CD14-positive monocyte (primary cell): Measurements from ENCODE around the gene OR10H2. TPM values are rescaled to one million over a fixed set of nuclear protein-coding genes. Genes with fewer than 3 reads are reported as not detected.

Experiments
- DNase-seq, 3 donors: peaks; one replicate each; pipeline ENCODE4 v3.0.0-alpha.2; 2011 to 2022
- H2AFZ ChIP-seq: 2 replicates; pipeline ENCODE4 v1.6.0; 2012; ENCODE audit warnings: mild to moderate bottlenecking, low read depth, low read length, inconsistent platforms; ENCODE audit not compliant: insufficient read depth, poor library complexity, severe bottlenecking
- H3K27ac ChIP-seq, 2 donors: 1 replicate in 1 of 2; 2 replicates in 1 of 2; pipeline ENCODE4 v1.5.1; 2012 to 2013; ENCODE audit warnings: low read length in 2 of 2, control low read depth in 1 of 2, inconsistent platforms in 1 of 2, low read depth in 1 of 2, mild to moderate bottlenecking in 1 of 2
- H3K27me3 ChIP-seq, 2 donors: one replicate each; pipeline versions ENCODE4 v1.6.0 to v1.6.1; 2011 to 2013; ENCODE audit warnings: low read length in 2 of 2; ENCODE audit not compliant: control insufficient read depth in 2 of 2, insufficient read depth in 2 of 2
- H3K36me3 ChIP-seq, 2 donors: replicated peaks in 1 of 2; 1 replicate in 1 of 2; 2 replicates in 1 of 2; pipeline versions ENCODE4 v1.5.1 to v1.6.1; 2012 to 2013; ENCODE audit warnings: low read length in 2 of 2, control low read depth in 1 of 2, inconsistent platforms in 1 of 2, mild to moderate bottlenecking in 1 of 2; ENCODE audit not compliant: insufficient read depth in 2 of 2, control insufficient read depth in 1 of 2
- H3K4me1 ChIP-seq, 2 donors: 1 replicate in 1 of 2; 2 replicates in 1 of 2; pipeline versions ENCODE4 v1.5.1 to v1.6.1; 2012 to 2013; ENCODE audit warnings: low read length in 2 of 2, control low read depth in 1 of 2, inconsistent platforms in 1 of 2, mild to moderate bottlenecking in 1 of 2, moderate library complexity in 1 of 2; ENCODE audit not compliant: insufficient read depth in 2 of 2, control insufficient read depth in 1 of 2
- H3K4me2 ChIP-seq: replicated peaks from 2 replicates; pipeline ENCODE3; 2012; ENCODE audit warnings: low read length, moderate library complexity, mild to moderate bottlenecking; ENCODE audit not compliant: poor library complexity, severe bottlenecking; ENCODE audit errors: extremely low read depth
- H3K4me3 ChIP-seq, 3 experiments: fragments of 200-600 bp in 1 of 3; sonication (generic) in 1 of 3; replicated peaks in 1 of 3; 1 replicate in 2 of 3; 2 replicates in 1 of 3; pipeline ENCODE4 v1.5.1; 2011 to 2013; ENCODE audit warnings: low read length in 3 of 3, mild to moderate bottlenecking in 3 of 3, control low read depth in 2 of 3, low read depth in 2 of 3, inconsistent platforms in 1 of 3, moderate library complexity in 1 of 3
- H3K79me2 ChIP-seq: 2 replicates; pipeline ENCODE4 v1.6.0; 2012; ENCODE audit warnings: mild to moderate bottlenecking, control low read depth, inconsistent platforms, low read length, moderate library complexity; ENCODE audit not compliant: insufficient read depth
- H3K9ac ChIP-seq: 2 replicates; pipeline ENCODE4 v1.6.0; 2017; ENCODE audit warnings: low read length, mild to moderate bottlenecking; ENCODE audit not compliant: insufficient read depth, poor library complexity, severe bottlenecking
- H3K9me3 ChIP-seq, 2 donors: replicated peaks in 1 of 2; 1 replicate in 1 of 2; 2 replicates in 1 of 2; pipeline versions ENCODE4 v1.5.1 to v1.6.1; 2012 to 2013; ENCODE audit warnings: low read length in 2 of 2, control low read depth in 1 of 2; ENCODE audit not compliant: control insufficient read depth in 1 of 2, insufficient read depth in 1 of 2
- H4K20me1 ChIP-seq: 2 replicates; pipeline ENCODE4 v1.6.0; 2012; ENCODE audit warnings: mild to moderate bottlenecking, low read length, control low read depth, moderate library complexity; ENCODE audit not compliant: insufficient read depth
- H3K27ac Mint-ChIP-seq, 7 donors: one replicate each; pipeline ENCODE4 v1.8.0; 2020; ENCODE audit warnings: mild to moderate bottlenecking in 7 of 7, mixed read lengths in 7 of 7, moderate library complexity in 6 of 7, inconsistent platforms in 2 of 7
- H3K27me3 Mint-ChIP-seq, 3 donors: one replicate each; pipeline ENCODE4 v1.8.0; 2021 to 2022; ENCODE audit warnings: low read depth in 3 of 3, mild to moderate bottlenecking in 3 of 3, mixed read lengths in 3 of 3, moderate library complexity in 3 of 3, inconsistent platforms in 1 of 3
- H3K36me3 Mint-ChIP-seq, 2 donors: one replicate each; pipeline ENCODE4 v1.8.0; 2020; ENCODE audit warnings: mixed read lengths in 2 of 2, inconsistent platforms in 1 of 2, mild to moderate bottlenecking in 1 of 2
- H3K4me1 Mint-ChIP-seq: one replicate; pipeline ENCODE4 v1.8.0; 2020; ENCODE audit warnings: mild to moderate bottlenecking, mixed read lengths
- H3K4me3 Mint-ChIP-seq, 2 donors: one replicate each; pipeline ENCODE4 v1.8.0; 2020; ENCODE audit warnings: mild to moderate bottlenecking in 2 of 2, mixed read lengths in 2 of 2, moderate library complexity in 1 of 2
- H3K9me3 Mint-ChIP-seq, 7 donors: one replicate each; pipeline ENCODE4 v1.8.0; 2020 to 2022; ENCODE audit warnings: mixed read lengths in 7 of 7, mild to moderate bottlenecking in 6 of 7, moderate library complexity in 6 of 7, inconsistent platforms in 2 of 7
- CTCF ChIP-seq: fragments of 200-600 bp; IDR thresholded peaks from one replicate; pipeline ENCODE4 v1.8.0; 2022; ENCODE audit warnings: antibody characterized with exemption, mild to moderate bottlenecking
- WGBS: methylation state at CpG from one replicate; pipeline ENCODE4 v1.1.5; 2013; ENCODE audit warnings: missing lambda C conversion rate; ENCODE audit not compliant: insufficient coverage; 5-methylcytosine and 5-hydroxymethylcytosine counted together
- intact Hi-C, 2 donors: fragments of 100-400 bp; cut with micrococcal nuclease; formaldehyde crosslinking; loops; one replicate each; pipeline versions ENCODE4 v1.15.0 to v1.15.1; 2023
- polyA plus RNA-seq, 3 donors: library from polyadenylated mRNA; depleted of rRNA in 1 of 3; unstranded in 2 of 3; stranded (reverse) in 1 of 3; fragments of 300-500 nt in 2 of 3; fragments of >200 nt in 1 of 3; fragmentation: Illumina TruSeq in 2 of 3; gene quantifications; 1 replicate in 2 of 3; 2 replicates in 1 of 3; pipeline ENCODE4 v1.2.3, GENCODE V29; 2012 to 2021

Gene OR10H2
- polyA plus RNA-seq, 3 donors = not detected

- H3K36me3 ChIP-seq = no peaks in the 10 kb centered on the region
- H3K4me1 Mint-ChIP-seq = no peaks in the 10 kb centered on the region
- no peak for TF ChIP-seq CTCF
- no peak overlapping the region for H3K27ac ChIP-seq
- intact Hi-C loops = no loop called here
- peaks cover 0 to 2% (median 0%) of the 10 kb centered on the region in 7 donors for H3K9me3 Mint-ChIP-seq
- H3K9me3 ChIP-seq = no peaks in the 10 kb centered on the region
- WGBS = no CpG with 5 or more reads among the region's 2 CpGs
- no peaks in the 10 kb centered on the region for H3K36me3 Mint-ChIP-seq
- no peak overlapping the region for H3K9ac ChIP-seq
- DNase-seq = no peak
- peaks cover 22 to 34% of the 10 kb centered on the region in 2 donors for H3K27me3 ChIP-seq
- H3K27me3 Mint-ChIP-seq = peaks cover 12 to 48% (median 34%) of the 10 kb centered on the region in 3 donors
- H3K4me3 ChIP-seq = no peak overlapping the region
- H2AFZ ChIP-seq = no peak overlapping the region
- H4K20me1 ChIP-seq = no peaks in the 10 kb centered on the region
- no peak overlapping the region for H3K4me2 ChIP-seq
- H3K27ac Mint-ChIP-seq = no peak overlapping the region
- no peaks in the 10 kb centered on the region for H3K79me2 ChIP-seq
- H3K4me3 Mint-ChIP-seq = no peak overlapping the region
- H3K4me1 ChIP-seq = no peaks in the 10 kb centered on the region
Observed at GRCh38 chr19:15748239-15748638, 20.4 kb downstream of the OR10H2 start.

- Histone ChIP-seq H3K27ac (no peak overlapping the region), H4K20me1 (no peaks in the 10 kb centered on the region), H3K4me2 (no peak overlapping the region), H3K9ac (no peak overlapping the region), H2AFZ (no peak overlapping the region), H3K79me2 (no peaks in the 10 kb centered on the region), H3K9me3 (no peaks in the 10 kb centered on the region), H3K4me3 (no peak overlapping the region), H3K27me3 (peaks cover 4 to 40% of the 10 kb centered on the region in 2 donors), H3K36me3 (no peaks in the 10 kb centered on the region), H3K4me1 (no peaks in the 10 kb centered on the region)
- peaks cover 30 to 60% (median 43%) of the 10 kb centered on the region in 3 donors for H3K27me3 Mint-ChIP-seq
- H3K27ac Mint-ChIP-seq = no peak overlapping the region
- H3K36me3 Mint-ChIP-seq = no peaks in the 10 kb centered on the region
- WGBS = 42% methylated on average over 2 of the region's 2 CpGs
- no peaks in the 10 kb centered on the region for H3K4me1 Mint-ChIP-seq
- no peak for DNase-seq
- intact Hi-C loops = no loop called here
- H3K9me3 Mint-ChIP-seq = peaks cover 0 to 4% (median 0%) of the 10 kb centered on the region in 7 donors
- TF ChIP-seq CTCF = no peak
- no peak overlapping the region for H3K4me3 Mint-ChIP-seq
Observed at GRCh38 chr19:15758379-15758778, 30.6 kb downstream of the OR10H2 start.
